Skeletal muscle satellite cell (primary cell): ENCODE results near the gene DCTN1. TPM values are rescaled to one million over a fixed set of nuclear protein-coding genes. Genes with fewer than 3 reads are reported as not detected.

ENCODE experiments used
- H3K27me3 ChIP-seq: 2 replicates; pipeline ENCODE4 v1.7.0; 2013; ENCODE audit warnings: low read length; ENCODE audit not compliant: control insufficient read depth, insufficient read depth
- H3K36me3 ChIP-seq: 2 replicates; pipeline ENCODE4 v1.7.0; 2013; ENCODE audit warnings: mild to moderate bottlenecking, control low read depth, low read length; ENCODE audit not compliant: insufficient read depth
- H3K4me1 ChIP-seq: 2 replicates; pipeline ENCODE4 v1.7.0; 2013; ENCODE audit warnings: low read length; ENCODE audit not compliant: control insufficient read depth, insufficient read depth
- H3K4me2 ChIP-seq: 2 replicates; pipeline ENCODE4 v1.7.0; 2013; ENCODE audit warnings: mild to moderate bottlenecking, low read length
- H3K4me3 ChIP-seq: 2 replicates; pipeline ENCODE4 v1.7.0; 2013; ENCODE audit warnings: low read length
- H3K9ac ChIP-seq: 2 replicates; pipeline ENCODE4 v1.7.0; 2013; ENCODE audit warnings: mild to moderate bottlenecking, low read depth, low read length, moderate library complexity
- H3K9me3 ChIP-seq: replicated peaks from 2 replicates; pipeline ENCODE4 v1.7.0; 2013; ENCODE audit warnings: mild to moderate bottlenecking, control low read depth, low read length
- small RNA-seq: library from RNA; depleted of rRNA; stranded (forward); fragments of <200 nt; gene quantifications from one replicate; pipeline ENCODE3, GENCODE V24; 2012

The DCTN1 gene

DNA sequence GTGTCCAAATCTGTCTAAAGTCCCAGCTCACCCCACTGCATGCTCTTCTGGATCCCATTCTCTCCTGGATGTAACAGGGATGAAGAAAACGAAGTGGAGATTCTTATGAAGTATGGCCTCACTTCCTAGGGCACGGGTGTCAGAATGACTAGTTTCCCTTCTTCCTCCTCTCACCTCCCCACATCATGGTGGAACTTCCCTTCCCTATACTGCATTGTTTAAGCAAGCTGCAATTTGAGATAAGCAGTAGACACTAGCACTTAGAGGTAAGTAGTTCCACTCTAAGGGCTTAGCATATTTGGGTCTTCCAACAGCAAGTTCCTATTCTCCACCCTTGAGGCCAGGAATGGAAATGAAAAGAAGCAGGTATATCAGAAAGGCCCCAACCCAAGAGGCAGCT is 66.6 kb downstream of the DCTN1 start:
- Histone ChIP-seq H3K4me1 (no peaks in the 10 kb centered on the region), H3K9me3 (no peaks in the 10 kb centered on the region)

DNA sequence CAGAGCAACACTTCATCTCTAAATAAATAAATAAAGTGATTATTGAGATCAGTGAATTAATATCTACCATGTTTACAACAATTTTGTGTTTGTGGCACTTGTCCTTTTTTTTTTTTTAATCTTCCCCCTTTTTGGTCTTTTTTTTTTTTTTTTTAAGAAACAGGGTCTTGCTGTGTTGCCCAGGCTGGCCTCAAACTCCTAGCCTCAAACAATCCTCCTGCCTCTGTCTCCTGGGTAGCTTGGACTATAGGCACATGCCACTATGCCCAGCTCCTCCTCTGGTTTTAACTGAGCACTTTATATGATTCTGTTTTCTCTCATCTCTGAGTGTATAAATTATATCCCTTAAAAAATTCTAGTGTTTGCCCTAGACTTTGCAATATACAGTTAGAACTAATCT is 67.2 kb downstream of the DCTN1 start:
- no peak overlapping the region for H3K4me2 ChIP-seq
- H3K27me3 ChIP-seq: no peaks in the 10 kb centered on the region
- no peak overlapping the region for H3K9ac ChIP-seq
- H3K9me3 ChIP-seq: no peaks in the 10 kb centered on the region
- no peak overlapping the region for H3K4me3 ChIP-seq
- H3K4me1 ChIP-seq: no peaks in the 10 kb centered on the region
- no peaks in the 10 kb centered on the region for H3K36me3 ChIP-seq

More for the DNA sequence above, 66.6 kb downstream of the DCTN1 start:
- Histone ChIP-seq H3K9ac (no peak overlapping the region), H3K27me3 (no peaks in the 10 kb centered on the region), H3K4me2 (no peak overlapping the region), H3K4me3 (no peak overlapping the region), H3K36me3 (no peaks in the 10 kb centered on the region)

Small RNA genes lying within 50 kb of the gene (small RNA-seq; reads per million reads assigned to genes)
- not detected for gene RNU6-542P
- not detected for gene TAF13P2
